Uterus (tissue), 2 donors: ENCODE measurements around the gene MBD3L5.

ENCODE experiments used
- POLR2A ChIP-seq, 2 donors: fragments of 450-650 bp; IDR thresholded peaks; one replicate each; pipeline ENCODE4 v1.6.1; 2016; ENCODE audit warnings: antibody characterized with exemption in 2 of 2, mild to moderate bottlenecking in 1 of 2, moderate library complexity in 1 of 2
- TF ChIP-seq, protein P1 (sequence below), 4 experiments: fragments of 200-600 bp in 2 of 4; fragments of 450-650 bp in 2 of 4; sonication (generic) in 2 of 4; IDR thresholded peaks; one replicate each; pipeline ENCODE4 v1.5.1; 2016 to 2019; ENCODE audit warnings: antibody characterized with exemption in 4 of 4, mild to moderate bottlenecking in 2 of 4, moderate library complexity in 1 of 4

DNA sequence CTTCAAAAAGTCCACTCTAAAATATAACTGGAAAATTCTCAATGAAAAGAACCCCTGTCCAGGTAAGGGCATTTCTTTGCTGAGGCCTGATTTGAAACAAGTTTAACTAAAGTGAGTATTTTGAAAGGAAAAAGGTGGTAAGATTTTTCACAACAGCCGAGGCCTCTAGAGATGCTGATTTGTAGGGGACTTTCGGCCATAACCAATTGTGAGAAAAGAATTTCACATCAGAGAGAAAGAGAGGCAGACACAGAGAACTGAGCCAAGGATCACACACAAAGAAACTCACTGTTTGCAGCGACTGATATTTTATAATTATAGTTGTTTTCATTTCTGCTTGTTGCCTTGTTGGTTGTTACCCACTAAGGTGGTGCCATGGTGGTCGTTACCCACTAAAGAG lies 33.6 kb upstream of the MBD3L5 start:
- TF ChIP-seq, protein P1, sequence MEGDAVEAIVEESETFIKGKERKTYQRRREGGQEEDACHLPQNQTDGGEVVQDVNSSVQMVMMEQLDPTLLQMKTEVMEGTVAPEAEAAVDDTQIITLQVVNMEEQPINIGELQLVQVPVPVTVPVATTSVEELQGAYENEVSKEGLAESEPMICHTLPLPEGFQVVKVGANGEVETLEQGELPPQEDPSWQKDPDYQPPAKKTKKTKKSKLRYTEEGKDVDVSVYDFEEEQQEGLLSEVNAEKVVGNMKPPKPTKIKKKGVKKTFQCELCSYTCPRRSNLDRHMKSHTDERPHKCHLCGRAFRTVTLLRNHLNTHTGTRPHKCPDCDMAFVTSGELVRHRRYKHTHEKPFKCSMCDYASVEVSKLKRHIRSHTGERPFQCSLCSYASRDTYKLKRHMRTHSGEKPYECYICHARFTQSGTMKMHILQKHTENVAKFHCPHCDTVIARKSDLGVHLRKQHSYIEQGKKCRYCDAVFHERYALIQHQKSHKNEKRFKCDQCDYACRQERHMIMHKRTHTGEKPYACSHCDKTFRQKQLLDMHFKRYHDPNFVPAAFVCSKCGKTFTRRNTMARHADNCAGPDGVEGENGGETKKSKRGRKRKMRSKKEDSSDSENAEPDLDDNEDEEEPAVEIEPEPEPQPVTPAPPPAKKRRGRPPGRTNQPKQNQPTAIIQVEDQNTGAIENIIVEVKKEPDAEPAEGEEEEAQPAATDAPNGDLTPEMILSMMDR (IDR thresholded peaks at IDR 0.05), result no peak
- no peak for TF ChIP-seq POLR2A (IDR thresholded peaks at IDR 0.05)
